ENCODE results near the gene RTN3.

Gene RTN3

DNA sequence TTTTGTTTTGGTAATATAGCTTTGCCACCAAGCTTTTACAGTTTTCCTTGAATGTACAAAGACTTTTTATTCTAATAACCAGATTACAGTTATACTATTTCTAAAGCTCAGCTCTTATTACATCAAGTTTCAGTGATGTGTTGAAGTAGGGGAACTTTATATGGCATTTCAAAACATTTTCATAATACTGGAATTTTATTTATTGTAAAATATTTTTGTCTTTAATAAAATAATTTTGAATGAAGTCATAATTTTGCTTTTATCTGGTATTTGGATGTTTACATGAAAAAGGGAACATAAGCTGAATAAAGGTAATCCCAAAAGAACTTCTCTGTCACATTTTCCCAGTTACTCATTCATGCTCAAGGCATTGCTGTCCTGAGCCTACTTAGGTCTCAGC is 34.7 kb downstream of the RTN3 start:
- no peak for DNase-seq (ENCODE audit: low read depth)
- TF ChIP-seq, protein P1, sequence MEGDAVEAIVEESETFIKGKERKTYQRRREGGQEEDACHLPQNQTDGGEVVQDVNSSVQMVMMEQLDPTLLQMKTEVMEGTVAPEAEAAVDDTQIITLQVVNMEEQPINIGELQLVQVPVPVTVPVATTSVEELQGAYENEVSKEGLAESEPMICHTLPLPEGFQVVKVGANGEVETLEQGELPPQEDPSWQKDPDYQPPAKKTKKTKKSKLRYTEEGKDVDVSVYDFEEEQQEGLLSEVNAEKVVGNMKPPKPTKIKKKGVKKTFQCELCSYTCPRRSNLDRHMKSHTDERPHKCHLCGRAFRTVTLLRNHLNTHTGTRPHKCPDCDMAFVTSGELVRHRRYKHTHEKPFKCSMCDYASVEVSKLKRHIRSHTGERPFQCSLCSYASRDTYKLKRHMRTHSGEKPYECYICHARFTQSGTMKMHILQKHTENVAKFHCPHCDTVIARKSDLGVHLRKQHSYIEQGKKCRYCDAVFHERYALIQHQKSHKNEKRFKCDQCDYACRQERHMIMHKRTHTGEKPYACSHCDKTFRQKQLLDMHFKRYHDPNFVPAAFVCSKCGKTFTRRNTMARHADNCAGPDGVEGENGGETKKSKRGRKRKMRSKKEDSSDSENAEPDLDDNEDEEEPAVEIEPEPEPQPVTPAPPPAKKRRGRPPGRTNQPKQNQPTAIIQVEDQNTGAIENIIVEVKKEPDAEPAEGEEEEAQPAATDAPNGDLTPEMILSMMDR (conservative IDR thresholded peaks at IDR 0.05; ENCODE audit: control insufficient read depth, insufficient read depth, low read depth, low read length): no peak
- no peak overlapping the region for H3K4me3 ChIP-seq (ENCODE audit: control insufficient read depth, low read depth, low read length)

GRCh38 chr11:63719001-63719400 is 37.7 kb downstream of the RTN3 start:
- TF ChIP-seq, protein P1 (conservative IDR thresholded peaks at IDR 0.05; ENCODE audit: control insufficient read depth, insufficient read depth, low read depth, low read length): no peak
- no peak for DNase-seq (ENCODE audit: low read depth)

GRCh38 chr11:63719987-63720386 is 38.7 kb downstream of the RTN3 start:
- TF ChIP-seq, protein P1 (conservative IDR thresholded peaks at IDR 0.05; ENCODE audit: control insufficient read depth, insufficient read depth, low read depth, low read length): no peak
- DNase-seq (ENCODE audit: low read depth): peak; percentile 51

More at GRCh38 chr11:63719001-63719400, 37.7 kb downstream of the RTN3 start:
- no peak overlapping the region for H3K4me3 ChIP-seq (ENCODE audit: control insufficient read depth, low read depth, low read length)

GRCh38 chr11:63720611-63721010 is 39.3 kb downstream of the RTN3 start:
- TF ChIP-seq, protein P1 (conservative IDR thresholded peaks at IDR 0.05; ENCODE audit: control insufficient read depth, insufficient read depth, low read depth, low read length): no peak
- DNase-seq (ENCODE audit: low read depth): no peak
- H3K4me3 ChIP-seq (ENCODE audit: control insufficient read depth, low read depth, low read length): no peak overlapping the region

More at GRCh38 chr11:63719987-63720386, 38.7 kb downstream of the RTN3 start:
- H3K4me3 ChIP-seq (ENCODE audit: control insufficient read depth, low read depth, low read length): no peak overlapping the region

GRCh38 chr11:63729326-63729725 is 48.0 kb downstream of the RTN3 start:
- DNase-seq (ENCODE audit: low read depth): no peak
- H3K4me3 ChIP-seq (ENCODE audit: control insufficient read depth, low read depth, low read length): no peak overlapping the region
- TF ChIP-seq, protein P1 (conservative IDR thresholded peaks at IDR 0.05; ENCODE audit: control insufficient read depth, insufficient read depth, low read depth, low read length): no peak

GRCh38 chr11:63736864-63737263 is 55.6 kb downstream of the RTN3 start:
- no peak overlapping the region for H3K4me3 ChIP-seq (ENCODE audit: control insufficient read depth, low read depth, low read length)
- no peak for DNase-seq (ENCODE audit: low read depth)
- TF ChIP-seq, protein P1 (conservative IDR thresholded peaks at IDR 0.05; ENCODE audit: control insufficient read depth, insufficient read depth, low read depth, low read length): no peak

GRCh38 chr11:63737718-63738117 is 56.4 kb downstream of the RTN3 start:
- no peak overlapping the region for H3K4me3 ChIP-seq (ENCODE audit: control insufficient read depth, low read depth, low read length)
- TF ChIP-seq, protein P1 (conservative IDR thresholded peaks at IDR 0.05; ENCODE audit: control insufficient read depth, insufficient read depth, low read depth, low read length): no peak
- no peak for DNase-seq (ENCODE audit: low read depth)
